GM12878 (cell line): ENCODE results near the gene HBZ. TPM values are rescaled to one million over a fixed set of nuclear protein-coding genes. Genes with fewer than 3 reads are reported as not detected.
"Not testable (repeated sequence)": the region's sequence is repeated elsewhere in the genome, so short reads cannot be mapped to it uniquely, and the experiment has no call there.

Experiments
- ATAC-seq: fragments of 200-7000 bp; cut with Tn5 transposase; 3 replicates; pipeline ENCODE4 v1.9.1; 2020; ENCODE audit warnings: mild to moderate bottlenecking, moderate library complexity
- BruUV-seq: library from RNA; stranded (reverse); fragments of 400-500 nt; replicated peaks from 2 replicates; lab custom pipeline; 2021; lab: Mats Ljungman, UMichigan
- CTCF ChIA-PET: fragments of 300-600 bp; sonication (Branson Sonifier 250); formaldehyde crosslinking; extraction: SDS; loops from one replicate; lab custom pipeline; 2021; ENCODE audit warnings: inconsistent platforms; lab: Yijun Ruan, JAX
- POLR2A ChIA-PET: fragments of 350-600 bp; formaldehyde crosslinking; extraction: SDS; loops from one replicate; lab custom pipeline; 2021; ENCODE audit warnings: inconsistent platforms; lab: Charles Lee
- RAD21 ChIA-PET: fragments of 300-600 bp; sonication (Branson Sonifier 250); formaldehyde crosslinking; loops from one replicate; lab custom pipeline; 2023; ENCODE audit warnings: antibody characterized with exemption; ENCODE audit not compliant: unreplicated experiment; lab: Charles Lee
- SMC1A ChIA-PET: fragments of 300-600 bp; sonication (Branson Sonifier 250); formaldehyde crosslinking; loops from one replicate; lab custom pipeline; 2023; ENCODE audit not compliant: unreplicated experiment, uncharacterized antibody; lab: Charles Lee
- DNase-seq: peaks from one replicate; pipeline ENCODE4 v3.0.0-alpha.2; 2011; ENCODE audit warnings: low read depth, low spot score
- FAIRE-seq: peaks from 3 replicates; lab custom pipeline; 2011; peaks lifted over from hg19 to GRCh38; lab: Jason Lieb, UNC
- H2AFZ ChIP-seq: 2 replicates; pipeline ENCODE4 v1.6.0; 2011; ENCODE audit warnings: low read depth, low read length, control low read depth; ENCODE audit not compliant: control insufficient read depth
- H3K27ac ChIP-seq: 2 replicates; pipeline ENCODE4 v1.5.1; 2011; ENCODE audit warnings: control low read depth; ENCODE audit not compliant: control insufficient read depth, insufficient read depth
- H3K27me3 ChIP-seq, 2 experiments: replicated peaks in 1 of 2; 2 replicates each; pipeline versions ENCODE4 v1.6.0 to v1.6.1; 2011; ENCODE audit warnings: low read length in 1 of 2; ENCODE audit not compliant: control insufficient read depth in 2 of 2, insufficient read depth in 2 of 2
- H3K36me3 ChIP-seq, 2 experiments: 2 replicates each; pipeline ENCODE4 v1.5.1; 2011; ENCODE audit warnings: low read length in 1 of 2; ENCODE audit not compliant: control insufficient read depth in 2 of 2, insufficient read depth in 2 of 2
- H3K4me1 ChIP-seq: 2 replicates; pipeline ENCODE4 v1.6.1; 2011; ENCODE audit warnings: mild to moderate bottlenecking, low read length, moderate library complexity, mixed read lengths; ENCODE audit not compliant: control insufficient read depth, insufficient read depth
- H3K4me2 ChIP-seq: 2 replicates; pipeline ENCODE4 v1.6.0; 2011; ENCODE audit warnings: control low read depth; ENCODE audit not compliant: control insufficient read depth, insufficient read depth
- H3K4me3 ChIP-seq: fragments of 200-600 bp; sonication (generic); 2 replicates; pipeline ENCODE4 v1.5.1; 2016
- H3K79me2 ChIP-seq: 2 replicates; pipeline ENCODE4 v1.6.0; 2011; ENCODE audit warnings: low read length; ENCODE audit not compliant: control insufficient read depth, insufficient read depth
- H3K9ac ChIP-seq: 2 replicates; pipeline ENCODE4 v1.8.0; 2011; ENCODE audit warnings: low read length, control low read depth, mixed read lengths; ENCODE audit not compliant: control insufficient read depth, insufficient read depth
- H3K9me3 ChIP-seq: replicated peaks from 3 replicates; pipeline ENCODE4 v1.5.1; 2011; ENCODE audit warnings: mild to moderate bottlenecking, low read length; ENCODE audit not compliant: control insufficient read depth, insufficient read depth
- H4K20me1 ChIP-seq: 2 replicates; pipeline ENCODE4 v1.6.0; 2011; ENCODE audit not compliant: control insufficient read depth, insufficient read depth
- ATF3 ChIP-seq: IDR thresholded peaks from 2 replicates; pipeline ENCODE4 v1.6.1; 2011; ENCODE audit warnings: low read depth, mild to moderate bottlenecking, low read length, moderate library complexity, borderline replicate concordance; ENCODE audit errors: extremely low read depth
- CBX3 ChIP-seq: fragments of 200-600 bp; sonication (generic); IDR thresholded peaks from 2 replicates; pipeline ENCODE4 v1.6.1; 2016; ENCODE audit warnings: low read depth, borderline replicate concordance
- CEBPB ChIP-seq, 2 experiments: fragments of 150-350 bp in 1 of 2; IDR thresholded peaks; 2 replicates each; pipeline ENCODE4 v1.6.1; 2012 to 2014; ENCODE audit warnings: low read depth in 2 of 2, low read length in 2 of 2, borderline replicate concordance in 1 of 2, inconsistent platforms in 1 of 2
- CTCF ChIP-seq, 3 experiments: IDR thresholded peaks in 2 of 3; conservative IDR thresholded peaks in 1 of 3; 2 replicates each; pipeline ENCODE4 v1.5.1; 2011; ENCODE audit warnings: low read depth in 3 of 3, low read length in 3 of 3, mild to moderate bottlenecking in 3 of 3, control low read depth in 2 of 3, moderate library complexity in 2 of 3, inconsistent platforms in 1 of 3, mixed read lengths in 1 of 3; ENCODE audit not compliant: control insufficient read depth in 2 of 3, insufficient read depth in 1 of 3; ENCODE audit errors: extremely low read depth in 1 of 3
- E4F1 ChIP-seq: fragments of 450-650 bp; IDR thresholded peaks from 2 replicates; pipeline ENCODE4 v1.6.1; 2018; ENCODE audit warnings: borderline replicate concordance, mild to moderate bottlenecking; ENCODE audit not compliant: partially characterized antibody
- KDM1A ChIP-seq: fragments of 200-600 bp; sonication (generic); IDR thresholded peaks from 2 replicates; pipeline ENCODE4 v1.6.1; 2016; ENCODE audit warnings: borderline replicate concordance
- NKRF ChIP-seq: fragments of 450-650 bp; conservative IDR thresholded peaks from 2 replicates; pipeline ENCODE4 v1.6.1; 2017; ENCODE audit warnings: mild to moderate bottlenecking, moderate library complexity
- SKIL ChIP-seq: fragments of 450-650 bp; IDR thresholded peaks from 2 replicates; pipeline ENCODE4 v1.6.1; 2017; ENCODE audit warnings: mild to moderate bottlenecking, low read depth, inconsistent platforms; ENCODE audit not compliant: poor library complexity, severe bottlenecking
- WGBS: methylation state at CpG from one replicate; pipeline ENCODE4 v1.1.6; 2016; ENCODE audit warnings: low lambda C conversion rate; ENCODE audit not compliant: insufficient replicate concordance, insufficient coverage; ENCODE audit errors: missing lambda C conversion rate; 5-methylcytosine and 5-hydroxymethylcytosine counted together
- in situ Hi-C: fragments of 300-500 bp; cut with MboI; formaldehyde crosslinking; loops from 9 replicates; pipeline ENCODE4 v1.14.3; 2018; ENCODE audit warnings: mixed read lengths
- intact Hi-C: fragments of 100-400 bp; cut with micrococcal nuclease; formaldehyde crosslinking; loops from one replicate; pipeline ENCODE4 v1.14.2; 2022; ENCODE audit not compliant: unreplicated experiment
- polyA plus RNA-seq, 11 experiments: library from polyadenylated mRNA; depleted of rRNA in 4 of 11; unstranded in 6 of 11; stranded (reverse) in 5 of 11; fragments of >200 nt; fragmentation: Nextera tagmentation in 4 of 11; fragmentation: Illumina TruSeq in 1 of 11; extraction: Ambion mirVana in 4 of 11; extraction: Trizol in 1 of 11; gene quantifications; 1 replicate in 1 of 11; 2 replicates in 10 of 11; pipeline versions ENCODE4 v1.2.1 to v1.2.3, GENCODE V29; 2011 to 2016; ENCODE audit warnings: inconsistent platforms in 2 of 11, missing spikeins in 2 of 11, low read depth in 1 of 11
- total RNA-seq, 4 experiments: library from RNA; depleted of rRNA in 3 of 4; stranded (reverse); fragments of >200 nt in 3 of 4; fragmentation: Illumina TruSeq in 1 of 4; extraction: Trizol in 1 of 4; gene quantifications; 2 replicates each; pipeline versions ENCODE4 v1.2.1 to v1.2.3, GENCODE V29; 2013 to 2021

The HBZ gene
- total and polyA plus RNA-seq, 10 of the 15 experiments (the other 5 are each of a cell fraction or from before 2014, with no cell fraction given) = 0.49 TPM; not detected in 9

GRCh38 chr16:175011-175949, 22.8 kb downstream of the HBZ start (continued):
- TF ChIP-seq NKRF = no peak
- TF ChIP-seq KDM1A = no peak
- no peak for TF ChIP-seq CBX3
- no peak for TF ChIP-seq E4F1
- TF ChIP-seq CEBPB (IDR thresholded peaks at IDR 0.05; ENCODE audit: borderline replicate concordance in 1 of 2, low read depth in 2 of 2, low read length in 2 of 2) = no peak
- TF ChIP-seq SKIL = no peak
- no peak for TF ChIP-seq CTCF (IDR thresholded peaks at IDR 0.05 in 2 of 3, conservative IDR thresholded peaks at IDR 0.05 in 1 of 3; ENCODE audit: control insufficient read depth in 2 of 3, extremely low read depth in 1 of 3, insufficient read depth in 1 of 3, low read depth in 3 of 3, low read length in 3 of 3)
- TF ChIP-seq ATF3 = no peak

GRCh38 chr16:176006-176405, 23.6 kb downstream of the HBZ start:
- H3K4me2 ChIP-seq, POLR2A ChIA-PET: not testable (repeated sequence)

More at GRCh38 chr16:176006-176405, 23.6 kb downstream of the HBZ start:
- in situ Hi-C loops, FAIRE-seq, ATAC-seq, intact Hi-C loops, H4K20me1 ChIP-seq, H3K27ac ChIP-seq, DNase-seq, H2AFZ ChIP-seq, H3K36me3 ChIP-seq, H3K9ac ChIP-seq, BruUV-seq, H3K4me1 ChIP-seq, CTCF ChIA-PET, H3K9me3 ChIP-seq, H3K4me3 ChIP-seq, H3K79me2 ChIP-seq, RAD21 ChIA-PET, SMC1A ChIA-PET: not testable (repeated sequence)
- H3K27me3 ChIP-seq = peaks cover 6 to 10% of the 10 kb centered on the region in 2 experiments
- WGBS = 0% methylated on average over 3 of the region's 39 CpGs
